Cardiac muscle cell (in vitro differentiated cells and primary cell): ENCODE data around the gene PRR36. TPM values are rescaled to one million over a fixed set of nuclear protein-coding genes. Genes with fewer than 3 reads are reported as not detected.

Experiments
- DNase-seq, 2 donors: peaks; one replicate each; pipeline versions ENCODE4 v3.0.0 to v3.0.0-alpha.2; 2010 to 2017; ENCODE audit warnings: low read depth in 1 of 2, low spot score in 1 of 2
- H3K27ac ChIP-seq: fragments of 200-600 bp; sonication (generic); 2 replicates; pipeline ENCODE4 v1.5.1; 2016
- H3K27me3 ChIP-seq: fragments of 200-600 bp; sonication (generic); 2 replicates; pipeline ENCODE4 v1.6.0; 2016; ENCODE audit warnings: control low read depth
- H3K36me3 ChIP-seq: fragments of 200-600 bp; sonication (generic); 2 replicates; pipeline ENCODE4 v1.5.1; 2016; ENCODE audit warnings: control low read depth
- H3K4me1 ChIP-seq: fragments of 200-600 bp; sonication (generic); 2 replicates; pipeline ENCODE4 v1.8.1; 2017; ENCODE audit warnings: low read depth, mild to moderate bottlenecking, mixed run types
- H3K4me3 ChIP-seq: fragments of 200-600 bp; sonication (generic); 2 replicates; pipeline ENCODE4 v1.5.1; 2016; ENCODE audit warnings: mild to moderate bottlenecking
- H3K9me3 ChIP-seq: fragments of 200-600 bp; sonication (generic); 2 replicates; pipeline ENCODE4 v1.5.1; 2017; ENCODE audit warnings: low read depth, mild to moderate bottlenecking, control low read depth
- CTCF ChIP-seq: IDR thresholded peaks from 2 replicates; pipeline ENCODE4 v1.5.1; 2012; ENCODE audit warnings: low read depth, mild to moderate bottlenecking, low read length
- polyA plus RNA-seq: library from polyadenylated mRNA; unstranded; fragments of >200 nt; fragmentation: Nextera tagmentation; extraction: Ambion mirVana; gene quantifications from 2 replicates; pipeline ENCODE4 v1.2.1, GENCODE V29; 2016
- total RNA-seq: library from RNA; depleted of rRNA; stranded (reverse); fragments of >200 nt; gene quantifications from 2 replicates; pipeline ENCODE4 v1.2.3, GENCODE V29; 2016

PRR36 gene
- total and polyA plus RNA-seq, 2 experiments from 2014 or later, result 6.1 to 6.2 TPM

GRCh38 chr19:7888145-7888825 is 14.1 kb upstream of the PRR36 start, which contains the start of gene LRRC8E:
LRRC8E (plus strand) TSS chr19:7888510; CDS start chr19:7895604, 7,094 bp downstream.
- H3K4me3 ChIP-seq, result peak within 1 kb of the TSS; percentile 26
- no peaks in the 10 kb centered on the region for H3K9me3 ChIP-seq
- H3K27ac ChIP-seq, result no peak within 1 kb of the TSS
- no peaks in the 10 kb centered on the region for H3K36me3 ChIP-seq
- peaks cover 8% of the 10 kb centered on the region for H3K27me3 ChIP-seq
- DNase-seq, result peak; percentile 76
- no peaks in the 10 kb centered on the region for H3K4me1 ChIP-seq
- no peak for TF ChIP-seq CTCF

GRCh38 chr19:7887408-7888144 is 13.4 kb upstream of the PRR36 start:
- H3K4me3 ChIP-seq, result no peak overlapping the region

GRCh38 chr19:7885818-7886217 is 11.6 kb upstream of the PRR36 start:
- no peak overlapping the region for H3K4me3 ChIP-seq
- no peaks in the 10 kb centered on the region for H3K9me3 ChIP-seq
- DNase-seq, result no peak
- no peaks in the 10 kb centered on the region for H3K4me1 ChIP-seq
- H3K27ac ChIP-seq, result no peak overlapping the region
- TF ChIP-seq CTCF, result no peak
- no peaks in the 10 kb centered on the region for H3K36me3 ChIP-seq
- peaks cover 8% of the 10 kb centered on the region for H3K27me3 ChIP-seq

More at GRCh38 chr19:7887408-7888144, 13.4 kb upstream of the PRR36 start:
- DNase-seq, result no peak
- H3K4me1 ChIP-seq, result no peaks in the 10 kb centered on the region
- no peaks in the 10 kb centered on the region for H3K36me3 ChIP-seq
- H3K27ac ChIP-seq, result no peak overlapping the region
- no peaks in the 10 kb centered on the region for H3K9me3 ChIP-seq
- H3K27me3 ChIP-seq, result peaks cover 8% of the 10 kb centered on the region
- TF ChIP-seq CTCF, result no peak

- no peak for TF ChIP-seq CTCF
- DNase-seq, result peak in 1 of 2 donors; percentile 64
- Histone ChIP-seq H3K36me3 (no peaks in the 10 kb centered on the region), H3K4me1 (no peaks in the 10 kb centered on the region), H3K27ac (no peak overlapping the region), H3K27me3 (peaks cover 8% of the 10 kb centered on the region), H3K9me3 (no peaks in the 10 kb centered on the region), H3K4me3 (no peak overlapping the region)
These were observed 9.8 kb upstream of the PRR36 start for GRCh38 chr19:7883796-7884570.

GRCh38 chr19:7883105-7883504 is 8.9 kb upstream of the PRR36 start:
- peaks cover 8% of the 10 kb centered on the region for H3K27me3 ChIP-seq
- no peak for TF ChIP-seq CTCF

More at GRCh38 chr19:7883105-7883504, 8.9 kb upstream of the PRR36 start:
- Histone ChIP-seq H3K4me3 (no peak overlapping the region), H3K4me1 (no peaks in the 10 kb centered on the region), H3K36me3 (no peaks in the 10 kb centered on the region), H3K9me3 (no peaks in the 10 kb centered on the region), H3K27ac (no peak overlapping the region)
- no peak for DNase-seq
